GM04504 (cell line): ENCODE measurements around the gene AKTIP.
"Not testable (repeated sequence)": the region's sequence is repeated elsewhere in the genome, so short reads cannot be mapped to it uniquely, and the experiment has no call there.

Source experiments
- DNase-seq: peaks from one replicate; pipeline ENCODE4 v3.0.0-alpha.2; 2012; ENCODE audit warnings: low read depth

AKTIP gene

GRCh38 chr16:53515259-53515658, 12.2 kb upstream of the AKTIP start:
- no peak for DNase-seq

DNA sequence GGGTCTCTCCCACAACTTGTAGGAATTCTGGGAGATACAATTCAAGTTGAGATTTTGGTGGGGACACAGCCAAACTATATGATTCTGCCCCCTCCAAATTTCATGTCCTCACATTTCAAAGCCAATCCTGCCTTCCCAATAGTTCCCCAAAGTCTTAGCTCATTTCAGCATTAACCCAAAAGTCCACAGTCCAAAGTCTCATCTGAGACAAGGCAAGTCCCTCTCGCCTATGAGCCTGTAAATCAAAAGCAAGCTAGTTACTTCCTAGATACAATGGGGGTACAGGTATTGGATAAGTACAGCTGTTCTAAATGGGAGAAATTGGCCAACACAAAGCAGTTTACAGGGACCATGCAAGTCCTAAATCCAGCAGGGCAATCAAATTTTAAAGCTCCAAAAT, 9.8 kb upstream of the AKTIP start:
- not testable (repeated sequence) for DNase-seq

DNA sequence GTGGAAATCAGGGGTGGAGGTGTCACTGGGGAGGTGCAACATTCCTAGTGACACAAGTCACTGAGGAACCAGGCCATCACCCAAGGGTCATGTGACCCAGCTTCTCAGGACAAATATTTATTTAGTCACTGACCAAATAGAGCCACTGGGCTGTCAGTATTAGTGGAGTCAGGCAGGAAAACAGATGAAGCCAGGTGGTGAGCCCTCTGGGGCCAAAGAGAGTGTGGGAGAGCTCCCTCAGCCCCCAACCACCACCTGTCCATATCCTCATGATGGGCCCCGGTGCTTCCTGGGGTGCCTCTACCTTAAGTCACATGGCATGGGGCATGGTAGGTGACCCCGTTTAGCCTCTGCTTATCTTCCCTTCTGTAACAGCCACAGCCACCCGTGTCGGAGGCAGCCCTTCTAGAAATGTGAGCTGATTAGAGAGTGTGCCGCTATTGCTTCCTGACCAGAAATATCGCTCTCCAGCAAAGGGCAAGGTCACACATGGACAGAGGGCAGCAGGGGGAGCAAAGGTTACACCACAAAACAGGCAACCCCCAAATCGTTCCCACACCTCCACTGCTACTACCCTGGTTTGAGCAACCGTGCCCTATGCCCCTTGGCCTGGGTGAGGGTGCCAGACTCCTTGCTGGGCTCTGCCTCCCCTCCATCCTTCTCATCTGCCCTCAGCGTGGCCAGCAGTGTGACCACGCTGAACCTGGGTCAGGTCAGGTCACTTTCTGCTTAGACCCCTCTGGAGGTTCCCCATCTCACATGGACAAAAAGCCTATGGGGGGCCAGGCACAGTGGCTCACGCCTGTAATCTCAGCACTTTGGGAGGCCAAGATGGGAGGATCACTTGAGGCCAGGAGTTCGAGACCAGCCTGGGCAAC, 8.6 kb upstream of the AKTIP start:
- no peak for DNase-seq

- DNase-seq = no peak
Observed at GRCh38 chr16:53511084-53511402, 8.0 kb upstream of the AKTIP start.

- DNase-seq = no peak
Observed at GRCh38 chr16:53510704-53511070, 7.7 kb upstream of the AKTIP start.

DNA sequence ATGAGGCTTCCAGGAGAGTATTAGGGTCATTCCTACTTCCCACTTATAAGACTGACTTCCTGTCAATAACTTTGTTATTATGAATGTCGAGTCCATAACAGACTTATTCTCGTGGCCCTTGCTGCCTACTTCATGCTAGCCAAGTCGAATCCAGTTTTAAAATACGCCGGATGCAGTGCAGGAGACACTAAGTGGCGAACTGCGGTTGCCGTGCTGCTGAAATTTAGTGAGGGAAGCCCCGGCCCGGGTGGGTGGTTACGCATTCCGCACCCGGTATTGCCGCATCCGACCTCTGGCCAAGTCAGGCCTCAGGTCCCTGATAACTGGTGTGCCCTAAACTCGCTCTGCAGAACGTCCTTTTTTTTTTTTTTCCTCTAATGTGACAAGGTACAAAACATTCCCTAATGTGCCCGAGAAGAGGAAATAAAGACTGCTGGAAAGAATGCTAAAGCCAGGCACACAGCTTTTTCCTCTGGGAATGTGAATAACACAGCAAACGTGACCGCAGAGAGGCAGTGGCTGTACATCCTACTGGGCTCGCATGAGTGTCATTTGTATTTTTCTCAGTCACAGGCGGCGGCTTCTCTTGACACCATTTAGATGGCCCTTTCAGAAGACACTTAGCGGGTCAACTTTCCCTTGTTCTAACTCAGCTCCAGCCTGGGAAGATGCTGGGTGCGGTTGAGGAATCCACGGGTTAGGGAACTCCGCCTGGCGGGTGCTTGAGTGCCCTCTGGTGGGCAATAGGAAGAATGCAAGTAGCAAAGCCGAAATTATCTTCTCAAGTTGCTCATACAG, 7.1 kb upstream of the AKTIP start:
- DNase-seq = peak; percentile 35

- DNase-seq = no peak
Observed at GRCh38 chr16:53507464-53508179, 4.6 kb upstream of the AKTIP start.

GRCh38 chr16:53506254-53506653, 3.2 kb upstream of the AKTIP start:
- DNase-seq = no peak

DNA sequence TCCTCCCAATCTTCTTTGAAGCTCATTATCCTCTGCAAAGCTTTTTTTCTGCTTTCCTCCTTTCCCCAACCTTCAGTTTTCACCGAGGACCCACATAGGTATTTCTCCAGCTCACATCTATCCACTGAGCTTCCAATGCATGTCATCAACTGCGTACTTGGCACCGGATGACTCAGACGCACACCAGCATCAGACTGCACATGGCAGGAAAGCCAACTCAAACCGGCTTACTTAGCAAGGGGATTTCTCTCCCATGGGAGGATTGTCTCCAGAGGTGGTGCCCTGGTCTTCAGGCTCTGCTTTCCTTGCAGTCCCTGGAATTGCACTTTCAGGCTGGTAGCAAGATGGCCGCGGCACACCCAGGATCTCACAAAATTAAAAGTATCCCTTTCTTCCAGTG, 1.7 kb upstream of the AKTIP start:
- DNase-seq = no peak

DNA sequence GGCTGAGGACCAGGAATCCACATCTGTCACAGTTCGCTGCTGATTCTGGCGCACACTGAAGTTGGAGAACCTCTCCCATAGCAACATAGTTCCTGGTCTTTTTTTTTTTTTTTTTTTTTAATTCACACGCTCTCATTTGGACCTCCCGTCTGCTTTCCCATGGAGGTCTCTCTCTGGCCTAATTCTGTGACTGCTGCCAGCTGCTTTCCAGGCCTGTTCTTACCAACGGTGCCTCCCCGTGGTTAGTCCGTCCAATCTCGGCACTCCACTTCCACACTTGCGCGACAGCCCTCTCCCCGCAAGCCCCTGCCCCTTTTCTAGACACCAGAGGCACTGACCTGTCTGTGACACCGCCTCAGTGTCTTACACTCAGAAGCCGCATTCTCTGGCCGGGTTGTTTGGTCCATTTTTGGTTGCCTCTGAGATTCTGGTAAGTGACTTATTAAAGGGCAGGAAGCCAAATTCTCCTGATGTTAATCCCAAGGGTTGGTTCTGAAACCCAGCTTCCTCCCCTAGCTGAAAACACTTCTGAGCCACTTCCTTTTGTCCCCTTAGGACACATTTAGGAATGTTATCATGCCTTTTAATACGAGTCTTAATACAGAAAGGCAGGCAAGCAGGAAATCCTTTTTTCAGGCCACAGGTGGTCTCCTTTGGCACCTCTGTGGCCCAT, 1.1 kb upstream of the AKTIP start:
- peak; percentile 33 for DNase-seq

DNA sequence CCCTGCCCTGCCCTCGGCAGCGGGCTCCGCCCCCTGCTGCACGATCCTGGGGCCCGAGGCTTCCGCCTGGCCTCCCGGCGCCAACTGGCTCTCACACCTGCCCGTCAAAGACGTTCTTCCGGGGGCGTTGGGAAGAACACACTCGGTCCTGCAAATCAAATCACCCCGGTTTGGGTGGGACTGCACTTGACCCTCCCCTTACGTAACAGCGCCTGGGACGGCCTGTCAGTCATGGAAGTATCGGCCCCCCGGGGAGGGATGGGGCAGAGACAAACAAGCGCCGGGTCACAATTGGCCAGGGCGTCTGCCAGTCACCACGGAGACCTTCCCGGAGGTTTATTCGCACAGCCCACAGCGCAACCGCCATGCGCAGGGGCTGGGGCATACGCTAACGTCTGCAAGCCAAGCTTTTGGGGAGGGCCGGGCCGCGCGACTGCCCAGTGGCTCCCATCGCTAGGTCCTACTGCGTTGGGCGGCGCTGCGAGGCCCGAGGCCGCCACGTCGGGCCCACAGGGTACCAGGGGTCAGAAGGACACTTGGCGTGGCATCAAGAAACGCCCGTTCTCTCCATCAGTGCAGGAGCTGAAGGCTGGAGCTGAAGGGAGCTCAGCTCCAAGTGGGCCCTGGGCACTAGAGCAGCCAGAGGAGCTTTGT, 388 bp upstream of the AKTIP start:
- DNase-seq = peak; percentile 100

DNA sequence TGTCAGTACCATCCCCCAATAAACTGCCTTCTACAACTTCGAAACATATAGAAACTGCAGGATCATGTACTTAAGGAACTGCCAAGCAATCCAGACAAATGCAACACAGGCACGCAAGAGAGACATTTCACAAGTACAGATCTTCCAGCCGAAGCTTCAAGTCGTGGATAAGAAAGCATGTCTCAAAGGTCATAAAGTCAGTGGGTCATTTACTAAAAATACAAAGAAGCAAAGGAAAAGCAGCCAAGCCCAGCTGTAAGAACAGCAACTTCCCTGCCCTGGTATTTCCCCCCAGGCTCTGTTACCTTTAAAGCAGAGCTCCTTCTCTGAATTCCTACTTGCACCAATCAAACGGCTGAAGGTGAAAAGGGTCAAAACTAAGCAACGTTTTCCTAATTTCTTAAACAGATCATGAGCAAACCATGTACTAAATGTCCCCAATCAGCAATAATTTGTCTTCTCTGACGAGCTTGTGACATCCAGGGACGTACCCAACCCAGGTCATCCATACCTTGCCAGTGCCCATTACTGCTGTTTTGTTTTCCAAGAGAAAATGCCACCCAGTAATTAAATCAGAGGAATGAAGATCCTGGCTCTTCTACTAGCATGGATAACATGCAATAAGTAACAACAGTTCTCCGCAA, 1.7 kb downstream of the AKTIP start:
- no peak for DNase-seq

DNA sequence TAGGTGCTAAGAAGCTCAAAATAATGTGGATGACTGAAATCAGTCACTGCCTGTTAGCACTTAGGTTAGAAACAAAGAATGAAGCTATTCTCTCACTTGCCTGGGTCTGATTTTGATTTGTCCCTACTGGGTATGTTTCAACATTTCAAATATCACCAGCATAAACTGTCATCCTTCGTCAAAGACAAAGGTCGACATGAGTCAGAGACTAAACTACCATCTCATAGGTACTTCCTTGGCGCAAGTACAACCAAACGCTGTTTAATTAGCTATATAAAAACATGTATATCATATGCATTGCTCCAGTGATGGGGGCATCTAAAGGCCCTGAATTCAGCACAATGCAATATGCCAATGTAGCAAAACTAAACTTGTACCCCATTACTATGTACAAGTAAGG, 4.0 kb downstream of the AKTIP start:
- no peak for DNase-seq

DNA sequence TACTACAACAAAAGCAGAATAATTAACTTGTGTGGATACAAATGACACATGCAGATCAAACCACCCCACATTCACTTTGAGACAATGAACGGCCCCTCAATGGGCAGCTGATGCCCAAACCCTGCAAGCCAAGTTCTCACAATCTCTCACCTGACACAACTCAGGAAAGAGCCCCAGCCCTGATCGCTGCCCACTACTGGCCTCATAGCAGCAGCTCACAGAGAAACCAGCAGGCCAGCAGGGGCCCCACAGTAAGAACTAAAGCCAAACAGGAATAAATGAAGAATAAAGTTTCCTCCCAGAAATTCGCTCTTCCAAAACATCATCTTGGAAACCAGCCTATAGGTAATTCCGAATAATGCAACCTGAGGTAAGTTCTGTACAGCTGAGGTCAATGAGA, 7.7 kb downstream of the AKTIP start:
- DNase-seq = no peak

- no peak for DNase-seq
Observed at GRCh38 chr16:53494636-53495035, 8.4 kb downstream of the AKTIP start.

DNA sequence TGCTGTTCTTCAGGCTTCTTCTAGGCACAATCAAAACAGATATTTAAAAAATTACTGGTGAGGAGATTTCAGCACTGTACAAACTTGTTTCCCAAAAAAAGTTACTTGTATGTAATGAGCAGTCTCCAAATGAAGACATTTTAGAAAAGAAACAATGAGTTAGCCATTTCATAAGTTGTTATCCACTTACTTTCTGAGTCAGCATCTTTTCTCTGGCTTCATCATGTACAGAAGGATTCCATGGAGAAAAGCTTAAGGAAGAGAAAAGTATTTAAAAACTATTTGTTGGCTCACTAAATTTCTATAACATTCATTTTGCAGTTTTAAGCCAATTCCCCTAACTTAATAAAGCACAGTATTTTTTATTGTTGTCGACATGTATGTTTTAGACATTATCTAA, 10.5 kb downstream of the AKTIP start:
- no peak for DNase-seq

GRCh38 chr16:53489755-53490154, 13.3 kb downstream of the AKTIP start:
- DNase-seq = no peak

- no peak for DNase-seq
Observed at GRCh38 chr16:53486230-53486629, 16.8 kb downstream of the AKTIP start.

GRCh38 chr16:53484542-53484941, 18.5 kb downstream of the AKTIP start:
- DNase-seq = no peak

- no peak for DNase-seq
Observed at GRCh38 chr16:53482123-53482522, 20.9 kb downstream of the AKTIP start.

DNA sequence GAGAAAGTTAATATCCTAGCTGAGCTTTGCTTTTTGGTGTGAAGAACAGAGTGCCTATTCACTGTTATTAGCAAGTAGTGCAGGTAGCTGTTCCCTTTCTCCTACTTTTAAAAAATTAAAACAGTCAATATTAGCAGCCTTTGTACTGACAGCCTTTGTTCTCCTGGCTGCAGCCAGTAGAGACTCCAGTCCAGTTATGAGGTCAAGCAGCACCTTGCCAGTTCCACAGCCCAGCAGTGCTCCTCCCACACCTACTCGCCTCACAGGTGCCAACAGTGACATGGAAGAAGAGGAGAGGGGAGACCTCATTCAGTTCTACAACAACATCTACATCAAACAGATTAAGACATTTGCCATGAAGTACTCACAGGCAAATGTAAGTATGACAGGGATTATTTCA, 22.6 kb downstream of the AKTIP start:
- no peak for DNase-seq
